IPS-18a (cell line): ENCODE measurements around the gene SLC25A21.
"Not testable (repeated sequence)": the region's sequence is repeated elsewhere in the genome, so short reads cannot be mapped to it uniquely, and the experiment has no call there.

ENCODE experiments used
- H3K27ac ChIP-seq: one replicate; pipeline ENCODE4 v1.5.1; 2013; ENCODE audit warnings: low read length
- H3K27me3 ChIP-seq: one replicate; pipeline ENCODE4 v1.6.1; 2013; ENCODE audit warnings: mild to moderate bottlenecking, low read length; ENCODE audit not compliant: control insufficient read depth, insufficient read depth
- H3K36me3 ChIP-seq: one replicate; pipeline ENCODE4 v1.6.1; 2013; ENCODE audit warnings: low read depth, low read length; ENCODE audit not compliant: control insufficient read depth
- H3K4me1 ChIP-seq: one replicate; pipeline ENCODE4 v1.6.1; 2013; ENCODE audit warnings: low read depth, low read length; ENCODE audit not compliant: control insufficient read depth
- H3K4me3 ChIP-seq: one replicate; pipeline ENCODE4 v1.5.1; 2013; ENCODE audit warnings: low read length
- H3K9ac ChIP-seq: one replicate; pipeline ENCODE4 v1.6.1; 2013; ENCODE audit warnings: mild to moderate bottlenecking, low read length, moderate library complexity
- H3K9me3 ChIP-seq: one replicate; pipeline ENCODE4 v1.6.1; 2013; ENCODE audit warnings: low read depth, low read length; ENCODE audit not compliant: control insufficient read depth

Gene SLC25A21

DNA sequence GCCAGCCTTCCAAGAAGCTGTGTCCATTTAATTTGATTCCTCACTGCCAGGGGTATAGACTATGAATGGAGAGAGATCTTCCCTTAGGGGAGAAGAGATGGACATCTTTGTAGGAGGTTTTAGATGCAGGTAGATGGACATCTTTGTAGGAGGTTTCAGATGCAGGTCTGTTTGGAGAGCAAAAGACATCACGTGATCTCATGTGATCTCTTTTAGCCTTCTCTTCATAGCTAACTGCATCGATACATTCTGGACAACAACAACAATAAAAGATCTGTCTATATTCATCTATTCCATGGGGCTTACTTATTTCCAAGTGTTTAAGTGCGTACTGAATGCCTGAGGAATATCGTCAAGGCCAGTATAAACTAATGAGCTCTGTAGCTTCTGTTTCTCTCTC lies 347.6 kb downstream of the SLC25A21 start:
- no peaks in the 10 kb centered on the region for H3K27me3 ChIP-seq
- no peaks in the 10 kb centered on the region for H3K9me3 ChIP-seq
- peaks cover 13% of the 10 kb centered on the region for H3K4me1 ChIP-seq
- H3K9ac ChIP-seq = no peak overlapping the region
- no peak overlapping the region for H3K4me3 ChIP-seq
- no peak overlapping the region for H3K27ac ChIP-seq
- H3K36me3 ChIP-seq = no peaks in the 10 kb centered on the region

DNA sequence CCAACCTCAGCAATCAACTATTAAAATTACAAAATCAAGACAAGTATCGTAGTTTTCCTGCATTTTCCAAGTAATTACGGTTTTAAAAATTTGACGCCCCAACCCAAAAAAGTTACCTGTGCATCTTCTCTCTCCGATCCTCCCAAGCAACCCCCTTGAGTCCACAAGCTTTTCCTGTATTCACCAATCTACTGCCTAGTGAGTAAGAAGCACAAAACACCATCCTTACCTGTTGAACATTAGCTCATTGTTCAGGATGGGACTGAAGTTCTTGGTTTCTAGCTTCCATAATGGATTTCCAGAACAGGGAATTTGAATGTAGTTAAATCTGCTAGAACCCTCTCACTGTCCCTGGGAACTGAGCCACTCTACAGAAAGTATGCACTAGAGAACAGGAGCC lies 348.8 kb downstream of the SLC25A21 start:
- Histone ChIP-seq H3K4me3 (no peak overlapping the region), H3K36me3 (no peaks in the 10 kb centered on the region), H3K27me3 (no peaks in the 10 kb centered on the region), H3K9ac (no peak overlapping the region), H3K9me3 (no peaks in the 10 kb centered on the region), H3K4me1 (peaks cover 13% of the 10 kb centered on the region), H3K27ac (no peak overlapping the region)

DNA sequence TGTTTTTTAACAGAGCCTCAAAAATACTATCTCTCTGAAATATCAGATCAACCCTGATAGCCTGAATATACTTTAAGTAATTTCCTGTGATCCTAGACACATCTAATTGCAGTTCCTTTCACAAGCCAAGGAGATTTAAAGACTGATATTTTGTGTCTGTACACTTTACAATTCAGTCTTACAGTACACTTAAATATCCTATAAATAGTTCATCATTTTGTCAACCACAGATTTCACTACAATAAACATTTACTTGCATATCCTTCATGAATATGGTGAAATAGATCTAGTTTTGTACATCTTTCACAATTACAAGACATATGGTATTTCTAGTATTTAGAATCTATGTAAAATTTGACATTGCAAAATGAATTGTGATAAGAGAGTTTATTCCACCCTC lies 349.7 kb downstream of the SLC25A21 start:
- H3K27me3 ChIP-seq = no peaks in the 10 kb centered on the region
- H3K4me3 ChIP-seq = no peak overlapping the region
- H3K27ac ChIP-seq = no peak overlapping the region
- H3K4me1 ChIP-seq = peaks cover 13% of the 10 kb centered on the region
- H3K9me3 ChIP-seq = no peaks in the 10 kb centered on the region
- no peak overlapping the region for H3K9ac ChIP-seq
- no peaks in the 10 kb centered on the region for H3K36me3 ChIP-seq

DNA sequence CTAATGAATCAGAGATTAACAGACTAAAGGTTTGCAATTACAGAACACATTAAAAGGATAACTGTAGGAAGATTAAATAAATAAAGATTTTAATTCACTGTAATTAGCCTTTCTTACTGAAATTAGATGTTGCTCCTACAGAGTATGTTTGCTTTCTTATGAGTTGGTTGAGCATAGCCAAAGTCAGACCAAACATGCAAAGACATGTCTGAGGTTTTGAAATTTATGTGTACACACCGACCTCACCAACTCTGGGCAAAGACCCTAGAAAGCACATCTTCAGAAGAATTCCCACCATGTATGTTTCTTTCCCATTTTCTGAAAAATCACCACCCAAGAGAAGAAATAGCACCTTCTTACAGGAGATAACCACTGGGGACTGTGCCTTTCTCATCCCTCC lies 351.5 kb downstream of the SLC25A21 start:
- no peaks in the 10 kb centered on the region for H3K36me3 ChIP-seq
- no peaks in the 10 kb centered on the region for H3K27me3 ChIP-seq
- peaks cover 6% of the 10 kb centered on the region for H3K4me1 ChIP-seq
- H3K9ac ChIP-seq = no peak overlapping the region
- H3K27ac ChIP-seq = no peak overlapping the region
- H3K4me3 ChIP-seq = no peak overlapping the region
- H3K9me3 ChIP-seq = no peaks in the 10 kb centered on the region

DNA sequence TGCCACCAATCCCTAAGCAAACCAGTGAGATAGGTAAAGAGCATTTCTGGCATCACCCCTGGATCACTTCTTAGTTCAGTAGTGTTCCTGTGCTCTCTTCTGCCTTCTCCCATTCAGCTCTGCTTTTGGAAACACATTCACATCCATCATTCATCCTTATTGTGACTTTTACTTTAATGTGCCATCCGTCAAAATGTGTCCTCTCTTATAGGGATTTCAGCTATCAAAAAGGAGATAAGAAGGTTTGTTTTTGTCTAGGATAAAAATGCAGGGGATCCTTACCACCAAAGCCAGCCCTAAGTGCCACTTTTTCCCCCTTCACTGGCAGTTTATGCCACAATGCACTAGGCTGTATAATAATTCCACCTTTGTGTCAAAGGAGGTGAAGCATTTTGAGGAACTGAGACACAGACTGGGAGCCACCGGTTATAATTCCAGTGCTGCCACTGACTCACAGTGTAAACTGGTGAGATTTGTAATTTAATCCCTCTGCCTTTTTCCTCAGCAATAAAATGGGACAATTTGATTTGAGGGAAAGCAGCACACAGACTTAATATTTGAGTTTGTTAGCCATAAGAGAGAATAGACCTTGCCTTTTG lies 352.2 kb downstream of the SLC25A21 start:
- H3K27ac ChIP-seq = no peak overlapping the region

GRCh38 chr14:36818794-36819384 lies 353.5 kb downstream of the SLC25A21 start:
- H3K4me3 ChIP-seq = no peak overlapping the region
- H3K27ac ChIP-seq = no peak overlapping the region
- H3K27me3 ChIP-seq = no peaks in the 10 kb centered on the region
- H3K9ac ChIP-seq = no peak overlapping the region
- no peaks in the 10 kb centered on the region for H3K4me1 ChIP-seq
- no peaks in the 10 kb centered on the region for H3K36me3 ChIP-seq
- no peaks in the 10 kb centered on the region for H3K9me3 ChIP-seq

More for the DNA sequence above, 352.2 kb downstream of the SLC25A21 start:
- H3K36me3 ChIP-seq = no peaks in the 10 kb centered on the region
- no peaks in the 10 kb centered on the region for H3K9me3 ChIP-seq
- H3K4me3 ChIP-seq = no peak overlapping the region
- H3K9ac ChIP-seq = no peak overlapping the region
- H3K4me1 ChIP-seq = no peaks in the 10 kb centered on the region
- H3K27me3 ChIP-seq = no peaks in the 10 kb centered on the region

GRCh38 chr14:36818246-36818645 lies 354.2 kb downstream of the SLC25A21 start:
- Histone ChIP-seq H3K36me3 (no peaks in the 10 kb centered on the region), H3K4me1 (no peaks in the 10 kb centered on the region), H3K9me3 (no peaks in the 10 kb centered on the region), H3K4me3 (no peak overlapping the region), H3K9ac (no peak overlapping the region), H3K27me3 (no peaks in the 10 kb centered on the region), H3K27ac (no peak overlapping the region)

DNA sequence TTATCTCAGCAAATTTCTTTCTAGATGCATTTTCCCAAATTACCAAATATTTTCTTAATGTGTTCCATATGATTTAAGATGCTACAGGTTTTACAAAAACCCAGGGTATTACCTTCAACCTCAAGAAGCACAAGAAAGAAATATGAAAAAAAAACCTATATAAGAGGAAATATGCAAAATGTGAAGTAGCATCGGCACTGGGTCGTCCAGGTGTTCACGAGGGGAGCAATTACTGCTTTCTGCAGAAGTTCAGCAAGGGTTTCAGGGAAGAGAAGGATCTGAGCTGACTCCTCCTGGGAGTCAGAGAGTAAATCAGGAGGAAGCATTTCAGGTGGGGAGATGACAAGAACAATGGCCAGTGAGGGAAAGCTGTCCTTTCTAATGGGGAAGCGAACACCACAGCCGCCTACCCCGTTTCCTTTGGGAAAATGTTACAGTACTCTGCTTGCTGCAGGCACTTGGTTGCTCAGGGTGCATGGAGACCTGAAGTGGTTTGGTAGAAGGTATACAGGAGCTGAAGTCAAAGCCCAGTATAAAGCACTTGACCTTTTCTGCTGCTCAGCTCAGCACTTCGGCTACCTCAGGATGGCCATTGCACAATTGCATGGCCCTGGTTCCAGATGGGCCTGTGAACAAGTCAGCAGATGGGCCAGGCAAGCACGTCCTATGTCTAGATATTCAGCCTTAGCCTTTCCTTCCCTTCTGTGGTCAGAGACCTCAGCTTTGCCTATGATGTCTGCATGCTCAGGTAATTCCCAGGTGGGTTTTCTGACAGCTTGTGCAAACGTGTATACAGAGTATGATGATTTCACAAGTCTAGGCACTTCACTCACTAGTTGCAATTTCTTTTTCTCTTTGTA lies 355.1 kb downstream of the SLC25A21 start:
- no peak overlapping the region for H3K9ac ChIP-seq

GRCh38 chr14:36816481-36816880 lies 355.9 kb downstream of the SLC25A21 start:
- H3K9ac ChIP-seq = no peak overlapping the region
- no peaks in the 10 kb centered on the region for H3K4me1 ChIP-seq
- H3K27ac ChIP-seq = no peak overlapping the region
- H3K9me3 ChIP-seq = no peaks in the 10 kb centered on the region
- no peak overlapping the region for H3K4me3 ChIP-seq
- no peaks in the 10 kb centered on the region for H3K36me3 ChIP-seq
- H3K27me3 ChIP-seq = no peaks in the 10 kb centered on the region

More for the DNA sequence above, 355.1 kb downstream of the SLC25A21 start:
- Histone ChIP-seq H3K4me1 (no peaks in the 10 kb centered on the region), H3K27ac (no peak overlapping the region), H3K9me3 (no peaks in the 10 kb centered on the region), H3K36me3 (no peaks in the 10 kb centered on the region), H3K4me3 (no peak overlapping the region), H3K27me3 (no peaks in the 10 kb centered on the region)

GRCh38 chr14:36814783-36815182 lies 357.6 kb downstream of the SLC25A21 start:
- H3K36me3 ChIP-seq, H3K9me3 ChIP-seq, H3K27me3 ChIP-seq, H3K9ac ChIP-seq, H3K27ac ChIP-seq, H3K4me1 ChIP-seq, H3K4me3 ChIP-seq: not testable (repeated sequence)

DNA sequence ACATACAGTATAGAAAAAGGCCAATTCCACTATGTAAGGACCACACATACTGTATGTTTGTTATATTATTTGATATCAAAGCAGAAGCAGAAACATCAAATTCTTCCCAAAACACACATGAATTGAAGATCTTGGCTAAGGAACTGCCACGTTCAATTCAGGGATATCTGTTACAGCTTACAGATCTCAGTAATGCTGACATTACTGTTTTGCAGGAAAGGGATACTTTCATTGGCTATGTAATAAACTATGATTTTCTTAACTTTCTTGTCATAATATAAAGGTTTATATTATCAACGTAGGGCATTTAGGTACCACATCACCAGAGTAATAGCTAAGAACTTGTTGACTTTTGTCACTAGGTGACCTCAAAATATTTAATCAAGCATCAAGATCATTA lies 362.2 kb downstream of the SLC25A21 start:
- Histone ChIP-seq H3K9me3 (no peaks in the 10 kb centered on the region), H3K36me3 (no peaks in the 10 kb centered on the region), H3K9ac (no peak overlapping the region), H3K4me1 (peaks cover 5% of the 10 kb centered on the region), H3K4me3 (no peak overlapping the region), H3K27me3 (no peaks in the 10 kb centered on the region), H3K27ac (no peak overlapping the region)
